Activated CD8-positive, alpha-beta memory T cell treated with anti-CD3 and anti-CD28 coated beads for 4 hours (primary cell): ENCODE measurements around the gene DIP2C.
"Not testable (repeated sequence)": the region's sequence is repeated elsewhere in the genome, so short reads cannot be mapped to it uniquely, and the experiment has no call there.

Source experiments
- DNase-seq, 2 donors: peaks; one replicate each; pipeline ENCODE4 v3.0.0-alpha.2; 2020; ENCODE audit warnings: low read depth in 2 of 2

DIP2C gene

GRCh38 chr10:375815-376505 is 313.5 kb downstream of the DIP2C start:
- no peak for DNase-seq

DNA sequence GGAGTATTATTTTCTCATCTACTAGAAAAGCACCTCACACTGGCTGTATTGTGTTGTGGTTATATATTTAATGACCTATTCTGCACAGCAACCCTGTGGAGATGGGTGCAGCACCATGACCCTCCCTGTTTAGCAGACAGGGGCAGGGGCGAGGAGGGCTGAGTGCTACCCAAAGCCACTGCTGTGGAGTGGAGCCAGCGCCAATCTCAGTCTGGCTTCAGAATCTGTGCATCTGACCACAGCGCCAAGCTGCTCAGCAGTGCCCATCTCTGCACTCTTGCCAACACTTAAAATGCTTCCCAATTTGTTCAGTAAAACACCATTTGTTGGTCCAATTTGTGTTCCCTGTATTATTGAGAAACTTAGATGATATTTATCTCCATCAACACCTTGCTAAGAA is 315.1 kb downstream of the DIP2C start:
- DNase-seq: no peak

DNA sequence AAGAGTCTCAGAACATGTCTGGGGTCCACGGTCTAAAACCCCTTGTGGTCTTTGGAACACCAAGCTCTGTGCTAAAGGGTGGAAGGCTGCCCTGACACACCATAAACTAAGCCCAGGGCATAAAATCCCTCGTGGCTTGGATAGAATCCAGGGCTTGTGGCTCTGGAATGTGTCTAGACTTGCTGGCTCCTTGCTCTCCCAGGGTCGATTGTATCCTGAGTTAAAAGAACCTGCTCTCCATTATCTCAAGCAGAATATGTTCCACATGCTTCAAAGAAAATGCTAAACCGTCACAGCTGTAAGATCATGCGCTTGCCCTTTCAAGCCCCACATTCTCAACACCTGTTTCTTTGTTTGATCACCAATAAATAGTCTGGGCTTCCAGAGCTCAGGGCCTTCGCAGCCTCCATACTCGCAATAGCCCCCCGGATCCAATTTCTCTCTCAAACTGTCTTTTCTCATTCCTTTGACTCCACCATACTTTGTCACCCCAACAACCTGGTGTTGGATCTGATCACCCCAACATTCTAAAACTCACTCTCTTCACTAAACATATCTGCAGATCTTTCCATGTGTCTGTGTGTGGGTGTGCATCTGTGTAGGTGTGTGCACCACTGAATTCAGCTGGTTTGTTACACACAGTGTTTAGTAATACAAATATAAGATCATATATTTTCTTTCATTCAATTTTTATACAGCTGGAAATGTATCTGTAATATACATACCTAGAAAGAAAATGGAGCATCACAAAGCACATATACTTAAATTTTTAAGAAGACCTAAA is 315.8 kb downstream of the DIP2C start:
- no peak for DNase-seq

DNA sequence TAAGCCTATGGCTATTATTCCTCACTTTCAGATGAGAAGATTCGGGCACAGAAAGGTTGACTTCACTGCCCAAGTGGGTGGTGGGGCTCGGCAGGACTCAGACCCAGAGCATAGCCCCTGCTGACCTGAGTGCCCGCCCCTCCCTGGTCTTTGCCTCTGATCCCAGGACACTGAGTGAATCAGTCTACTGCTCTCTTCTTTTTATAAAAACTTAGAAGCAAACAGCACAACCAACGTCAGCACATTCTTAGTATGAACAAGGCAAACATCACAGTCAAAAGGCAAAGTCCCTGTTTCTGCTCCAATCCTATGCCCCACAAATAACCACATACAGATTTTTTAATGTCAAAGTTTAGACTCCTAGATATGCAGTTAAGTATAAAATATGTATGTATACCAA is 316.5 kb downstream of the DIP2C start:
- no peak for DNase-seq

GRCh38 chr10:372566-372965 is 316.9 kb downstream of the DIP2C start:
- no peak for DNase-seq

DNA sequence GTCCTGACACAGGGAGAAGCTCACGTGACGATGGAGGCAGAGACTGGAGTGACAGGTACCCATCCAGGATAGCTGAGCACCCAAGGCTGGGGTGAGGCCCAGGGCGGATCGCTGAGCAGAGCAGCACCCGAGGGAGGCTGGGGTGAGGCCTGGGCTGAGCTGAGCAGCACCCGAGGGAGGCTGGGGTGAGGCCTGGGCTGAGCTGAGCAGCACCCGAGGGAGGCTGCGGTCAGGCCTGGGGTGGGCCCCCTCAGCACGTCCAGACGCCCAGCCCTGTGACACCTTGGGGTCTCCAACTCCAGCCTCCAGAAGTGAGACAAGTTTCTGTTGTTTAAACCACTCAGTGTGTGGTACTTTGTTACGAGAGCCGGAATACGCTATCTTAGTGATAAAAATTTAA is 318.0 kb downstream of the DIP2C start:
- no peak for DNase-seq

DNA sequence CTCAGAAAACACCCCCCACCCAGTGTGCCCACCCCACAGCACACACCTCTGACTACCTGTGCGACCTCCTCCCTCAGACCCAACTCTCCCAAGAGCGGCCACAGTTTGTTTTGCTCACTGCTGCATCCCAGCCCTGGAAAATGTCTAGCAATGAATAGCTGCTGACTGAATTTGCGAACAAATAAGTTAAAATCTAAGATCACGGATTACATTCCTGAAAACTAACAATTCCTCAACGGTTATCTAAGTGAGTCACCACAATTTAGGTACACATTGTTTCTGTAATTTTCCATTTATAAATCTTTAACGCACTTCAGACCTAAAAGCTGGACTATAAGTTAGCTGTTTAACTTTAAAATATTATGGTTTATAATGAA is 319.0 kb downstream of the DIP2C start:
- DNase-seq: no peak

GRCh38 chr10:369684-370448 is 319.6 kb downstream of the DIP2C start:
- no peak for DNase-seq

DNA sequence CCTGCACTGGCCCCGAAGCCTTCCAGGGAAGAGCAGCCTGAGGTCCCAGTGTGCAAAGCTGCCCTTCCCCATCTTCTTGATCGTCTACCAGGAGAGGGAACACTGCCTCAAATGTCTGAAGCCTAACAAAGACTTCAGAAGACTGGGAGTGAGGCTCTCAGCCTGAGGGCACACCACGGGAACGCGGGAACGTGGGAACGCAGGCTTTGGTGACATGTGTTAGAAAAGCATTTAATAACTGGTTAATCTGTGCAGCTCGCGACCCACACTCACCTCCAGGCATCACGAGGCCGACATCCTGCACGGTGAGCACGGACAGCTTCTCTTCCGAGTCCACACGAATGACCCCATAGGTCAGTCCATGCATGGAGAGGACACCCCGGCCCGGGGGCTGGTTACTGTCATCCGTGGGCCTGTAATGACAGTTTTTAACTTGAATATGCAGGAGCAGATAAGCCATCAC is 320.2 kb downstream of the DIP2C start:
- DNase-seq: no peak

GRCh38 chr10:368579-369220 is 320.8 kb downstream of the DIP2C start:
- no peak for DNase-seq

DNA sequence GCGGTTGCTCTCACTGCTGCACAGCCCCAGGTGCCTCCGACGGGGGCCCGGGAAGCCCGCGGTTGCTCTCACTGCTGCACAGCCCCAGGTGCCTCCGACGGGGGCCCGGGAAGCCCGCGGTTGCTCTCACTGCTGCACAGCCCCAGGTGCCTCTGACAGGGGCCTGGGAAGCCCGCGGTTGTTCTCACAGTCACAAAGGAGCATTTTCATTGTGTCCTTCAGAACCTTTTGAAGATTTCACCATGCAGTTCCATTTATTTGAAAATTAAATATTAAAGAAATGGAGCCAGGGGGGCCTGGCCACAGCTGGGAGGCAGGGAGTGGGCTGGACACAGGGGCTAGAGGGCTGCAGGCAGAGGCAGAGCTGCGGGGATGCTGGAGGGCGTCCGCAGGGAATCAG is 321.4 kb downstream of the DIP2C start:
- not testable (repeated sequence) for DNase-seq

GRCh38 chr10:367636-368035 is 321.8 kb downstream of the DIP2C start:
- no peak for DNase-seq

GRCh38 chr10:366186-366585 is 323.3 kb downstream of the DIP2C start:
- no peak for DNase-seq

DNA sequence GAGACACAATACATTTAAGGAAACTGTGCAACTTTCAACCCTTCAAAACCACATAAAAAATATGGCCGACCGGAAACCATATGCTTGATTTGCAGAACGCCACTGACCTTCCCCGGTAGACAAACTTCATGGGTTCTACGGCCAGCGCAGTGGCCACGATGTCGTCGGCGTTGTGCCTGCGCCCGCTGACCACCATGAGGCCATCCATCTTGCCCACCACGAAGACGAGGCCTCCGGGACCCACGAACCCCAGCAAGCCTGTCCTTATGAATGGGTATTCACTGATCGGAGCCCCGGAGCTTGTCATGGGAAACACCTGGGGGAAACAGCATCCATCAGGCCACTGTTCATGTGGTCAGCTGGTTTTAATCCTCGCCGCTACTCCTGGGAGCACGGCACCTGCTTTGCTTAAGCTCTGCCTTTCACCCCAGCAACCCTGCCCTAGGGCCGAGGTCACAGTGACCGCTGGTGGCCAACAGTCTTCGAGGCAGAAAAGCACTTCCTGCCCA is 325.1 kb downstream of the DIP2C start:
- no peak for DNase-seq

- no peak for DNase-seq
Observed at GRCh38 chr10:363152-363551, 326.3 kb downstream of the DIP2C start.

DNA sequence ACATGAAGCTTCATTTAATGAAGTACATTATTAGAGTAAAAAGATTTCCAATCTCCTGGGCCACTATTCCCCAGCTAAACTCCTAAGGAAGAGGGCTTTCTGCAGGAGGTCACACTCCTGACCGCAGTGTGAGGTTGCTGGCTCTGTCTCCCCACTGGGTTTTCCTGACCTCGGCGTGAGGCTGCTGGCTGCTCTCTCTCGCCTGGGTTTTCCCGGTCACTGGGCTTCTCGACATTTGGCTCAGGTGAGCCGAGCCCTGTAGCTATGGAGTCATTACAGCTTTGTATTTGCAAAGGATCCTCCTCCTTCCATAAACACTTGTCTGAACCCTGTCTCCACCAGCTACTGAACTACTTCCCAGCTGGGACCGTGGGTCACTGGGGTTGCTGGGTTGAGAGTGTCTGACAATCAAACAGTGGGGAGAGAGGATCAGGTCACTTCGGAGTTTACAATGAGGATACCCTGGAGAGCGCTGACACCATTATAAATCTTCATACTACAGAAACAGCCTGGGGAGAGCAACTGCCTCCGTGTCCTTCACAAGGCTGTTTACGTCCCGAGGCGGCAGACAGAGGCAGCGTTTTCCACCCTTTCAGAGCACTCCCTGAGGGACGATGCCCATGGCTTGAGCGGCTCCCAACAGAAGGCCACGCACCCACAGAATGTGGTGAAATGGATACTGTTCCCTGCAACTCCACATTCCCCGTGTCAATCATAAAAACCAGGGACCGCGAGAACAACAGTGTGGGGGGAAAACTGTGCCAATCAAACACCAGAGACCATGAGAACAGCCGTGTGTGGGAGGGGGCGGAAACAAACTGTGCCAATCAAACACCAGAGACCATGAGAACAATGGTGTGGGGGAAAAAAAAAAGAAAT is 328.0 kb downstream of the DIP2C start:
- no peak for DNase-seq

DNA sequence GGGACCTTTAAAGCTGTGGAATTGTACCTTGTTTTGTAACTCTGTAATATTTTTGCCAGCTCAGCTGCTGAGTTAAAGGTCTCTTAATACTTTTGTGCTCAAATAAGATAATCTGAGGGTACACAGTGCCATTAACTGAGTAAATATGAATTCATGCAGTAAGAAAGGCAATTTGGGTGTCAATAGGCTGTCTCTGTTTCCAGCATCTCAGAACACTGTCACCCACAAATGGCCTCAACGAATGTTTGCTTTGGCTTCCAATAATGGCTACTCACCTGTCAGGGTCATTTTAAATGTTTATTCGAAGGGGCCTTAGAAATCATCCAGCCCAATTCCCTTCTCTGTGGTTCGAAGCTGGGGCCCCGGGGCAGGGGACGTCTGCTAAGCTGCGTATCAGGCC is 328.8 kb downstream of the DIP2C start:
- DNase-seq: no peak

GRCh38 chr10:359762-360161 is 329.7 kb downstream of the DIP2C start:
- DNase-seq: no peak

DNA sequence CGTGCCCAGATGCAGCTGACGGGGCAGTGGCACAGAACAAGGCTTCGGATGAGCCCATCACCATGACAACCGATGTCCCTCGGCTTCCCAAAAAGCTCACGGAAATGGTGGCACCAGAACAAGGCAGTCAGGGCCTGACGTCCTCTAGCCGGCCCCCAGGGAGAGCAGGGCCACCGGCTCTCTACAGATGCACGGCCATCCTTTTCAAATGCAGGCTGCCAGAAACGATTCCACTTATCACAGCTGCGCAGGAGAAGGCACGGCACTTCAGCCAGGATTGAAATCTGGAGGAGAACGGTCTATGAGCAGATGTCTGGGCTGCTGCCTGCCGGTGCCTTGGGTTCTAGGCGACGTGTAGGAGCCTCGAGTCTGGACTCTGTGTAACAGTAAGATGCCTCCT is 330.4 kb downstream of the DIP2C start:
- no peak for DNase-seq

DNA sequence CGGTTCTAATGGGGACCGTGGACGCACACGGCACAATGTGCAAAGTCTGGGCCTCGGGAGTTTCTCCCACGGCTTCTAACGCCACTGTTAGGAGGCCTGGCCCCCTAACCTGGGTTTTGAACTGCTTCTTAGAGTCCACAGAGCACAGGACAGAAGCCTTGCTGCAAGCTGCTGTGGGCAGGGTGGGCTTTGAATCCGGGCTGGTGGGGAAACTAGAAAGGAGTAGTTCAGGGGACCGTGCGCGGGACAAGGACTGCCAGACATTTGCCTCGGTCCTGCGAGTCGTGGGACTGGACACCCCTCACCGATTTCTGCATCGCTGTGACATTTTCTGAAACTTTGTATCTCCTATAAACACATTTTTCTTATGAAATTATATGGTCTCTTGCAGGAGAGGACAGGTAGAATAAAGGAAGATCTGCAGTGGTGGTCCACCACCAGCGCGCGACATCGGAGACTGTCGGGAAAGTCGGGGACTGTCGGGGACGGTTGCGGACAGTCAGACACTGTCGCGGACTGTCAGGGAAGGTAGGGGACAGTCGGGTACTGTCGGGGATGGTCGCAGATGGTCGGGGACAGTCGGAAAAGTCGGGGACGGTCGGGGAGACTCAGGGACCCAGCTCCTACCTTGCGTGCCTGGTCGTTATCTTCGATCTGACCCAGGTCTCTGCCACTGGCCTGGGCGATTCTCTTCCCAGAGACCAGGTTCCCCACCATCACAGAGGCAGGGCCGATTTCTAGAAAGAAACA is 332.1 kb downstream of the DIP2C start:
- no peak for DNase-seq
